ENCODE data around the gene PAX7. TPM values are rescaled to one million over a fixed set of nuclear protein-coding genes. Genes with fewer than 3 reads are reported as not detected.

The PAX7 gene
- total and polyA plus RNA-seq, 2 of the 4 experiments (the other 2 are of a cell fraction) = not detected

DNA sequence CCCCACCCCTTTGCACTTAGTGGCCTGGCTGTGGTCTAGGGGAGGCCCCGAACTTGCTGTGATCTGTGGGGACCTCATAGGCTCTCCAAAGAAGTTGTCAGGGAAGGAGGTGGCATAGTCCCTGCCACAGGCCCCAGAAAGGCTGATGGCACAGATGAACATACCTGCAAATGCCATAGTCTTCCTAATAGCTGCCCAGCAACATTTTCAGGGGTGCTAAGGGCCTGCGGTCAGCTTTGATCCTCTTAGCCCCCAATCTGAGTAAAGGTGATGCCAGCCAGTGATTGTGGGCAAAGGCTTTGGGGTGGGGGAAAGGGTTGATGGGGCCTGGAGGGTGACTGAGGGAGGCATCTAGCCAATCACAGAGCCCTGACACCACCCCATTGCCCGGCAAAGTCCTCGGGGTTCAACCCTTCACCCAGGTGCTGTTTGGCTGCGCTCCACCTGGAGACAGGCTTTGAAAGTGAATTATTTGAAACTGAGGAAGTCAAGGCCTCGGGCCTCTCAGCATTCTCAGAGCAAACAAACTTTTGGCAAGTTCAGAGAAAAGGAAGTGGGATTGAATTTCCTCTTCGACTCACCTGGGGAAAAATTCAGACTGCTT lies 35.8 kb downstream of the PAX7 start:
- BruUV-seq (replicated peaks) = no TSS peak
- no peaks in the 10 kb centered on the region for H3K79me1 ChIP-seq (ENCODE audit: low read depth in 1 of 2, low read length in 2 of 2)
- no peak overlapping the region for H3K4me2 ChIP-seq (ENCODE audit: low read depth, low read length)
- no peak overlapping the region for H2AK9ac ChIP-seq (replicated peaks; ENCODE audit: low read depth, low read length, poor library complexity)
- H3K9ac ChIP-seq (ENCODE audit: low read depth, low read length) = no peak overlapping the region
- H2BK20ac ChIP-seq (ENCODE audit: low read depth, low read length) = no peak overlapping the region
- TF ChIP-seq RAD21 (IDR thresholded peaks at IDR 0.05; ENCODE audit: low read length) = no peak
- TF ChIP-seq SMC3 (IDR thresholded peaks at IDR 0.05; ENCODE audit: low read depth, low read length) = no peak
- TF ChIP-seq CEBPB (IDR thresholded peaks at IDR 0.05; ENCODE audit: low read depth, low read length) = no peak
- TF ChIP-seq, protein P1, sequence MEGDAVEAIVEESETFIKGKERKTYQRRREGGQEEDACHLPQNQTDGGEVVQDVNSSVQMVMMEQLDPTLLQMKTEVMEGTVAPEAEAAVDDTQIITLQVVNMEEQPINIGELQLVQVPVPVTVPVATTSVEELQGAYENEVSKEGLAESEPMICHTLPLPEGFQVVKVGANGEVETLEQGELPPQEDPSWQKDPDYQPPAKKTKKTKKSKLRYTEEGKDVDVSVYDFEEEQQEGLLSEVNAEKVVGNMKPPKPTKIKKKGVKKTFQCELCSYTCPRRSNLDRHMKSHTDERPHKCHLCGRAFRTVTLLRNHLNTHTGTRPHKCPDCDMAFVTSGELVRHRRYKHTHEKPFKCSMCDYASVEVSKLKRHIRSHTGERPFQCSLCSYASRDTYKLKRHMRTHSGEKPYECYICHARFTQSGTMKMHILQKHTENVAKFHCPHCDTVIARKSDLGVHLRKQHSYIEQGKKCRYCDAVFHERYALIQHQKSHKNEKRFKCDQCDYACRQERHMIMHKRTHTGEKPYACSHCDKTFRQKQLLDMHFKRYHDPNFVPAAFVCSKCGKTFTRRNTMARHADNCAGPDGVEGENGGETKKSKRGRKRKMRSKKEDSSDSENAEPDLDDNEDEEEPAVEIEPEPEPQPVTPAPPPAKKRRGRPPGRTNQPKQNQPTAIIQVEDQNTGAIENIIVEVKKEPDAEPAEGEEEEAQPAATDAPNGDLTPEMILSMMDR (conservative IDR thresholded peaks at IDR 0.05; ENCODE audit: low read depth, low read length) = no peak
- no peak for TF ChIP-seq MAZ (IDR thresholded peaks at IDR 0.05; ENCODE audit: borderline replicate concordance, low read depth, low read length)
- TF ChIP-seq, protein P2, sequence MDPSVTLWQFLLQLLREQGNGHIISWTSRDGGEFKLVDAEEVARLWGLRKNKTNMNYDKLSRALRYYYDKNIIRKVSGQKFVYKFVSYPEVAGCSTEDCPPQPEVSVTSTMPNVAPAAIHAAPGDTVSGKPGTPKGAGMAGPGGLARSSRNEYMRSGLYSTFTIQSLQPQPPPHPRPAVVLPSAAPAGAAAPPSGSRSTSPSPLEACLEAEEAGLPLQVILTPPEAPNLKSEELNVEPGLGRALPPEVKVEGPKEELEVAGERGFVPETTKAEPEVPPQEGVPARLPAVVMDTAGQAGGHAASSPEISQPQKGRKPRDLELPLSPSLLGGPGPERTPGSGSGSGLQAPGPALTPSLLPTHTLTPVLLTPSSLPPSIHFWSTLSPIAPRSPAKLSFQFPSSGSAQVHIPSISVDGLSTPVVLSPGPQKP (IDR thresholded peaks at IDR 0.05; ENCODE audit: borderline replicate concordance, low read depth, low read length) = no peak
- no peak for TF ChIP-seq FOS (IDR thresholded peaks at IDR 0.05; ENCODE audit: low read depth, low read length)
- no peak for TF ChIP-seq MAFK (IDR thresholded peaks at IDR 0.05; ENCODE audit: low read depth, low read length)
- TF ChIP-seq NFE2L2 (IDR thresholded peaks at IDR 0.05; ENCODE audit: low read depth, low read length) = no peak
- no peak for TF ChIP-seq RCOR1 (IDR thresholded peaks at IDR 0.05; ENCODE audit: insufficient replicate concordance, low read length)
- TF ChIP-seq RFX5 (IDR thresholded peaks at IDR 0.05; ENCODE audit: low read depth, low read length) = no peak
- no peak for TF ChIP-seq MXI1 (IDR thresholded peaks at IDR 0.05; ENCODE audit: borderline replicate concordance, low read depth, low read length)
- TF ChIP-seq CHD1 (IDR thresholded peaks at IDR 0.05; ENCODE audit: low read depth, low read length) = no peak
- TF ChIP-seq, protein P3, sequence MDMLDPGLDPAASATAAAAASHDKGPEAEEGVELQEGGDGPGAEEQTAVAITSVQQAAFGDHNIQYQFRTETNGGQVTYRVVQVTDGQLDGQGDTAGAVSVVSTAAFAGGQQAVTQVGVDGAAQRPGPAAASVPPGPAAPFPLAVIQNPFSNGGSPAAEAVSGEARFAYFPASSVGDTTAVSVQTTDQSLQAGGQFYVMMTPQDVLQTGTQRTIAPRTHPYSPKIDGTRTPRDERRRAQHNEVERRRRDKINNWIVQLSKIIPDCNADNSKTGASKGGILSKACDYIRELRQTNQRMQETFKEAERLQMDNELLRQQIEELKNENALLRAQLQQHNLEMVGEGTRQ (IDR thresholded peaks at IDR 0.05; ENCODE audit: low read depth, low read length) = no peak
- TF ChIP-seq POLR2A (IDR thresholded peaks at IDR 0.05; ENCODE audit: low read depth, low read length) = no peak
- no peak for TF ChIP-seq BHLHE40 (IDR thresholded peaks at IDR 0.05; ENCODE audit: low read depth, low read length)
- H4K8ac ChIP-seq (ENCODE audit: low read depth in 2 of 2, low read length in 2 of 2) = no peak overlapping the region
- H4K5ac ChIP-seq (ENCODE audit: low read depth, low read length) = no peak overlapping the region
- H3K4me1 ChIP-seq (ENCODE audit: control insufficient read depth, insufficient read depth, low read length) = no peaks in the 10 kb centered on the region
- H2AK5ac ChIP-seq (ENCODE audit: low read depth, low read length) = no peak overlapping the region
- no peaks in the 10 kb centered on the region for H3K9me3 ChIP-seq (ENCODE audit: control insufficient read depth, insufficient read depth, low read length)
- no peak overlapping the region for H2AFZ ChIP-seq (replicated peaks; ENCODE audit: low read length, poor library complexity)
- no peaks in the 10 kb centered on the region for H3K9me1 ChIP-seq (ENCODE audit: insufficient read depth, low read length)
- in situ Hi-C loops (cut with MboI; ENCODE audit: low sequenced_read_pairs) (no loop called here), dilution Hi-C loops (cut with HindIII; ENCODE audit: low sequenced_read_pairs, unreplicated experiment) (no loop called here), intact Hi-C loops (cut with micrococcal nuclease) (no loop called here)
- H2BK120ac ChIP-seq (ENCODE audit: low read depth, low read length) = no peak overlapping the region
- H4K91ac ChIP-seq (ENCODE audit: insufficient read depth, low read depth, low read length) = no peak overlapping the region
- no peaks in the 10 kb centered on the region for H4K20me1 ChIP-seq (ENCODE audit: insufficient read depth, low read length)
- H3K14ac ChIP-seq (replicated peaks; ENCODE audit: low read depth, low read length) = no peak overlapping the region
- no peaks in the 10 kb centered on the region for H3K36me3 ChIP-seq (ENCODE audit: control insufficient read depth, insufficient read depth, low read length)
- no peak overlapping the region for H3K4ac ChIP-seq (ENCODE audit: low read depth, low read length)
- H3K56ac ChIP-seq (ENCODE audit: extremely low read depth, insufficient read depth, low read length) = no peak overlapping the region
- WGBS, 2 experiments (ENCODE audit: extremely low coverage in 2 of 2, insufficient read length in 1 of 2) = no CpG with 5 or more reads among the region's 7 CpGs
- H2BK15ac ChIP-seq (ENCODE audit: low read depth, low read length) = no peak overlapping the region
- no peak overlapping the region for H3K18ac ChIP-seq (ENCODE audit: low read depth, low read length)
- peaks cover 1% of the 10 kb centered on the region for H3K27me3 ChIP-seq (ENCODE audit: control insufficient read depth, insufficient read depth, low read length)
- ChIA-PET POLR2A (ENCODE audit: unreplicated experiment) (no interaction called here), CTCF (no interaction called here)
- H3K27ac ChIP-seq (ENCODE audit: insufficient read depth, low read length) = no peak overlapping the region
- H3K23ac ChIP-seq (ENCODE audit: low read depth, low read length) = no peak overlapping the region
- H2BK5ac ChIP-seq (ENCODE audit: low read depth, low read length, poor library complexity, severe bottlenecking) = no peak overlapping the region
- ATAC-seq (ENCODE audit: low read depth) (no peak), DNase-seq (no peak)
- no peak overlapping the region for H3K4me3 ChIP-seq (ENCODE audit: insufficient read depth, low read depth, low read length)

All from IMR-90 (cell line).